ENCODE measurements around the gene ABHD12. TPM values are rescaled to one million over a fixed set of nuclear protein-coding genes. Genes with fewer than 3 reads are reported as not detected.
"Not testable (repeated sequence)": the region's sequence is repeated elsewhere in the genome, so short reads cannot be mapped to it uniquely, and the experiment has no call there.

ABHD12 gene
- total RNA-seq, 1 experiment from 2014 or later, result 48.8 TPM

DNA sequence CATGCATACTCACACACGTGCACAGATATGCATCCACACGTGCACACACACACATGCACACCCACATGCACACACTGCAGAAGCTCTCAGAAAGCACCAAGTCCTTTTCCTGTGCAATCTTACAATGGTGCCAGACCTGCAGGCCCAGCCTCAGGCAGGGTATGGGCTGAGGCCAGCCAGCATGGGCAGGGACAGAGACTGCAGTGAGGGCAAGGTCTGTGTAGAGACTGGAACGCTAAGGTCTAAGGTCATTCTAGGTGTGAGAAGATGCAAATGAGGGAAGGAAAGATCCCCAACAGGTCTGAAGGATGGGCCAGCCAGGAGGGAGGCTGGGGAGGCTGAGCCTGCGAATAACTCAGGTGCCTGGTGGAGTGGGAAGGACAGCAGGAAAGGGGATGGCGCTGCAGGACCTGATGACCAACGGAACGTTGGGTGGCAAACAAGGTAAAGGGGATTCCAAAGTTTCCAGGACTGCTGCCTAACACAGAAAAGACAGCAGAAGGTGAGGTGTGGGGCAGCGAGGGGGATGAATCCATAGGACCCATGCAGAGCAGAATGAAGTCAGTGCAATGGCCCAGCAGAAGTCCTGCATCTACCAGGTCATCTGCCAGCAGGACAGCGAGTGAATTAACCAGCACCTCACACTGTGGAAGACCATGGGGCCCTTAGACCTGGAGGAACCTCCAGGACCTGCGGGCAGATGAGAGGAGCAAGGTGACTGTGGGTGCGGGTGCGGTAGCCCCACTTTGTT, 67.0 kb downstream of the ABHD12 start:
- no peak for DNase-seq (ENCODE audit: low read depth)

- DNase-seq (ENCODE audit: low read depth), result no peak
Measured at GRCh38 chr20:25321991-25322390, 68.6 kb downstream of the ABHD12 start.

DNA sequence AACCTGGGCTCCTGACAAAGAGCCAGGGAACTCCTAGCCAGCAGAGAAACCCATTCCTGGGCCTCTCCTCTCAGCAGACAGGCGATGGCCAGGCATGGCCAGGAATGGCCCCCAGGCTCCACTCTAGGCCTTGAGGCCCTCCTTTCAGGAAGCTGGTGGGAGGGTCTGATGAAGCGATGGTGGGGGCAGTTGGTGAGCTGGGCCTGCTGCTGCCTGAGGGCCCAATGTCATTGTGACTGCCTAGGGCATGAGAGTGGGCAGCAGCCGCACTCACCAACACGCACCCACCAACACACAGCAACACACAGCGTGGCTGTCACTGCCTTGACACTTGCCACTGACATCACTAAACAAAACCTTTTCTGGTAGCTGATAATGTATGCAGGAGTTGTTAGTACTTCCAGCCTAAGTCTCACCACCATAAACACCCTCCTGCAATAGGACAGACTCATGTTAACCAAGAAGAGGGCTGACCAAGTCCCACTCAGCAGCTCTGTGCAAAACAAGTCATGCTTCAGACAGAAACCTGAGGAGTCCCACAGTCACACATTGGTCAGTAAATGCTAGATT, 69.3 kb downstream of the ABHD12 start:
- DNase-seq (ENCODE audit: low read depth), result no peak

DNA sequence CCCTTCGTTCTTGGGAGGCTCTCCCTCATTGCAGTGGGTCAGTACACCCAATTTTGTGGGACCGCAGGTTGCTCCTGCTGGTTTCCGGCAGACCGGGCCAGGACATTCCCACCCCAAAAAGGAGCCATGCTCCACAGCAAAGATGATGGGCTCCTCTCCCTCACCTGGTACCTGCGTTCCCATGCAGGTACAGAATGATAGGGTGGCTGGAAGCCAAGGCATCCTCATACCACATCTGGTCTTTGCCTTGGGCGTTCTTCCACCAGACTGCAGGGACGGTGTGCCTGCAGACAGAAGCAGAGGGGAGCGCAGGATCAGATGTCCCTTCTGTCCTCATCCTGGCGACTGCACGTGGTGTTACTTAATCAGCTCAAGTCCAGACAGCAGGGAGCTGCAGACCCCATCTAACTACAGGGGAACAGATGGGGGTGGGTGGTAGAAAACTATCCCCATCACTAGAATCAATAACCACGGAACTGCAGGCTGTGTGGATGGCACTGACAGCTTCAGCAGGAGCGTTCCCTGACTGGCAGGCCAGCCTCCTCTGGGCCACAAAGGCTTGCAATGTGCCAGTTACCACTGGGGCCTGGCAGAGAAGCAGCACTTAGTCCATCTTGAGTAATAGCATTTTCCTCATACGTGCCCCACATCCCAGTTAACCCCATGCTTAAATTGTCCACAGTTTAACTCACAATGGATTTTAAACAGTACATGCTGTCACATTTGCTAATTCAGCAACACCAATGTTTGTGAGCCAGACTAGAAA, 70.4 kb downstream of the ABHD12 start:
- DNase-seq (ENCODE audit: low read depth), result no peak

GRCh38 chr20:25319241-25320034, 71.2 kb downstream of the ABHD12 start:
- DNase-seq (ENCODE audit: low read depth), result no peak

DNA sequence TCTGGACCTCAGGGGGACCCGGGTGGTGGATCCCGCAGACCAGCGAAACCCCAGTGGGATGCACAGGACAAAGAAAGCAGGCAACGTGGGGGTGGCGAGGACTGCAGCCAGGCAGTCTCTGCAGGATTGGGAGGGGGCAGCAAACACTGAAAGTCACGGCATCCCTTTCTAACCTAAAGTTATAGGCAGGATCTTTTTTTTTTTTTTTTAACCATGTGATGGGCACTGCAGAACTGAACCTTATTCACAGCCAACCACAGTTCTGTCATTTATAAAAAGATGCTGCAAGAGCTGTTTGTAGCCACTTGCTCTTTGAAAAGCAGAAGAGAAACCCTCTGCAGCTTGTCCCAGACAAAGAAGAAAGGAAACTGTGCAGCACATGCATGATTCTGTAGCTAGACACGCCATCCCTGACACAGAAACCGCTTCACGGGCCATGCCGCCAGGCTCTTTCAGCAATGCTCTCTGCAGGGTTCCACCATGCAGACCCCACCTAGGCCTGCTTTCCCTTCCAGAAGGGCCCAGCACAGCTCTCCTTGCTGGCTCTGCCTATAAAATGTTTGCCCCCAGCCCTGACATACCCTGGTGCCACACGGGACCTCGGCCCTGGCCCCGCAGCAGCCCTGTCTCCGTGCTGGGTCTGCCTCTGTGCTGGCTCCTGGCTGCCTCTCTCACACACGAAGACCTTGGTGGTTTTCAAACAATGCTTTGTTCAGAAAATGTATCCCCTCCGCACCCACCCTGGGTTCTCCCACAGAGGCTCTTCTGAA, 72.0 kb downstream of the ABHD12 start:
- DNase-seq (ENCODE audit: low read depth), result no peak

DNA sequence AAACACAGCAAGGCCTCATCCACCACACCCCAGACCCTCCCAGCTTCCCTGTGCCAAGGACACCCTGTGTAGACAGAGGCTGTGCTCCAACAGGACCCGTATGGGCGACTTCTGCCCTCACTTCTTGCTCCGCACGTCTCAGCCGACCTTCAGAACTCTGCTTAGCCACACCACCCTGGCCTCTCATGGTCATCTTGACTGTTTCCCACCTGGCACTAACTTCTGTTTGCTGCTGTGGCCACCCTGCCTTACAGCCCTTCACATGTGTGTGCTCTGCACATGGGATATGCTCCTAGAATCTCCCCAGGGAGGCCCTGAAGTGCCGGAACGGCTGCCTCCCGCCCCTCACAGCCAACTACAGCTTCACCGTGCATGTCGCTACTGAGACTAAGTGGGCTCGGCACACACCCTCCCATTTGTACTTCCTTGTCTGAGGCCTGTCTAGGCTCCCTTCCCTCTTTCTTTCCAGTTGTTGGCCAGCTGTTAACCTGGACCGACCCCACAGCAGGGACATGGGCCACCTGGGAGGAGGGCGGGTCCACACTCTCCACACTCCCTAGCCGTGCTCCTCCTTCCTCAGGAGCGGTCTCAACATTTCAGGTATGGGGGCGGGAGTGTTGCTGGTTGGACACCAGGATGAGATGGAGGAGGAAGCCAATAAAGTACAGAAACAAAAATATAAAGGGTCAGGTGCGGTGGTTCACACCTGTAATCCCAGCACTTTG, 73.1 kb downstream of the ABHD12 start:
- DNase-seq (ENCODE audit: low read depth), result no peak

DNA sequence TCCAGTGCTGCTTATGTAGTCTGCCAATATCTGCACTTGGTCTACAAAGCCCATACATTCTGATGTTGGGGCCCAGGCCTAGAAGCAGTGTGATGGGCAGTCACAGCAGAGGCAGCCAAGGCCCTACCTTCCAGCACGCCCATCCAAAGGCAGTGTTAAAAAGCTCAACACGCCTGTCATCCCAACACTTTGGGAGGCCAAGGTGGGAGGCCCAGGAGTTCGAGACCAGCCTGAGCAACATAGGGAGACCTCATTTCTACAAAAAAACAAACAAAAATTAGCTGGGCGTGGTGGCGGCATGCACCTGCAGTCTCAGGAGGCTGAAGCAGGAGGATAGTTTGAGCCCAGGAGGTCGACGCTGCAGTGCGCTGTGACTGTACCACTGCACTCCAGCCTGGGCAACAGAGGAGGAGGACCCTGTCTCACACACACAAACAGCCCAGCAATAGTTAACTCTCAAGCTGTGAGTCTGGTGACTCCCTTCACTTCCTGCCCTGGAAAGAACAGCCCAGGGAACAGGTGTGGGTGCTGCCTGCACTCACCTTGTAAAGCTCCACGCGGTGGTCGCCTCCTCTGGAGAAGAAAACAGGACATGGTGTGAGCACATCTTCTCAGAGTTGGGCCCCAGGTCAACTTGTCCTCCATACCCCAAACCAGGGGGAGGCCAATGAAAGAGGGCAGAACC, 74.0 kb downstream of the ABHD12 start:
- DNase-seq (ENCODE audit: low read depth), result no peak

- peak; percentile 41 for DNase-seq (ENCODE audit: low read depth)
Measured at GRCh38 chr20:25315418-25316210, 75.0 kb downstream of the ABHD12 start.

- no peak for DNase-seq (ENCODE audit: low read depth)
Measured at GRCh38 chr20:25314497-25315417, 75.9 kb downstream of the ABHD12 start.

- DNase-seq (ENCODE audit: low read depth), result no peak
Measured at GRCh38 chr20:25313593-25313992, 77.0 kb downstream of the ABHD12 start.

DNA sequence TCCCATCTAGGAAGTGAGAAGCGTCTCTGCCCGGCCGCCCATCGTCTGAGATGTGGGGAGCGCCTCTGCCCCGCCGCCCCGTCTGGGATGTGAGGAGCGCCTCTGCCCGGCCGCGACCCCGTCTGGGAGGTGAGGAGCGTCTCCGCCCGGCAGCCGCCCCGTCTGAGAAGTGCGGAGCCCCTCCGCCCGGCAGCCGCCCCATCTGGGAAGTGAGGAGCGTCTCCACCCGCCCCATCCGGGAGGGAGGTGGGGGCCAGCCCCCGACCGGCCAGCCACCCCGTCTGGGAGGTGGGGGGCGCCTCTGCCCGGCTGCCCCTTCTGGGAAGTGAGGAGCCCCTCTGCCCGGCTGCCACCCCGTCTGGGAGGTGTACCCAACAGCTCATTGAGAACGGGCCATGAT, 77.9 kb downstream of the ABHD12 start:
- DNase-seq (ENCODE audit: low read depth), result not testable (repeated sequence)

DNA sequence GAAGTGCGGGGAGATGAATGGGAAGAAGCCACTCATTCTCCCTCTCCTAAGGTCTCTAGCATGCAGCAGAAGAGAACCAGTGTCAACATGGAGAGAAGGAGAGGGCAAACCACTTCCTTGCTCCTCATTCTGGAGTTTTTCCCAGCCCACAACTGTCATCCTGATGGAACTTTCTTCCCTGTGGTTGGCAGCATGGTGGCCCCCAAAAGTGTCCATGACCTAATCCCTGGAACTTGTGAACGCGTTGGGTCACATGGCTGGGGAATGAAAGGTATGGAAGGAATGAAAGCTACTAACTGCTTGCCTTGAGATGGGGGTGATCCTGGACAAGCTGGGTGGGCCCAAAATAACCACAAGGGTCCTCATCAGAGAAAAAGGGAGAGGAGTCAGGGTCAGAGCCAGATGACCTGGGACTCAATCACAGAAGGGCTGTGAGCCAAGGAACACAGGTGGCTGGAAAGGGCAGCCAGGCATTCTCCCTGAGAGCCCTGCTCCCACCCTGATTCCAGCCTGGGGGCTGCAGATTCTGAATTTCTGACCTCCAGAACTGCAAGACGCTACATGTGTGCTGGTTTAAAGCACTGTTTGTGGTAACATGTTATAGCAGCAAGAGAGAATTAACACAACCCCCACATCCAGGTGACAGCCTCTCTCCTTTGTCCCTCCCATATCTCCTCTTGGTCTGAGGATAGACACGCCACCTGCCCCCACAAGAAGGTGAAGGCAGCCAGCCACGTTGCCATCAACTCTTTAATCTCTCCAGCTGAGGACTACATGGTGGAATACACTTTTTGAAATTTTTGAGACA, 79.5 kb downstream of the ABHD12 start:
- peak; percentile 62 for DNase-seq (ENCODE audit: low read depth)

GRCh38 chr20:25310268-25310920, 80.2 kb downstream of the ABHD12 start:
- DNase-seq (ENCODE audit: low read depth), result peak; percentile 97

DNA sequence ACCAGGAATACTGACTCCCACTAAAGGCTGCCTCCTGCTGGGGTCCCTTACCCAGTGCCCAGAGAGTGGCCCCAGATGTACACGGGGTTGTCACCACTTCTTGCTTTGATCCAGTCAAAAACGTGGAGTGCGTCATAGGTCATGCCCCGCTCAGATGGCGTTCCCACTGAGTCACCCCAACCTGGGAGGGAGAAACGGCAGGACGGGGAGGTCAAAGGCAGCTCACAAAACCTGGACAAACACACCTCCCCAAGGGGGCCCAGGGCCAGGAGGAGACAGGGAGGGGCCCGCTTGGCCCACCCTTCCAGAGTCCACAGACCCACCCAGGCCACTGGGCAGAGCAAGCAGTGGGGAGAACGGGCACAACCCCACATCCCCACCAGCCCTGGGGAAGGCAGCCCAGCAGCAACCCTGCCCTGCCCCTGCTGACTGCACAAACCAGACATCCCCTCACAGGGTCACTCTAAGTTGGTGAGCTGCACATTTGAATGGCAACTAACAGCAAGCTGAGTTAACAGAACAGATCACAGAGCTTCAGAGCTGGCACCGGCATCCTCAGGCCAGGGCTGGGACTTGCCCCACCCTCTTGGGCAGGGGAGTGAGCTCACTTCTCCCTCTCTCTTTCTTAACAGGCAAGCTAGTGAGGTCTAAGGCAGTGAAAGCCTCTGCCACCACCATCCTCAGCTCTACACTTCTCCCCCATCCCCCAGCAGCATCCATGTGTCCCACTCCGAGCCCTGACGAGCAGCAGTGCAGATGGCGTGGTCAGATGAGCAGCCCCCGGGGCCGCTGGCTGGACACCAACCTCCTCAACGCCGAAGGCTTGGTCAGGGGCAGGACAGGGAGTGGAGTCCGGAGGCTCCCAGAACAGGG, 81.0 kb downstream of the ABHD12 start:
- peak; percentile 86 for DNase-seq (ENCODE audit: low read depth)

Data from LHCN-M2 (cell line).